ENCODE measurements around the gene IFI44L. TPM values are rescaled to one million over a fixed set of nuclear protein-coding genes. Genes with fewer than 3 reads are reported as not detected.

Gene IFI44L
- total RNA-seq: 0.96 TPM in 1 of 2 replicates, not detected in the other

GRCh38 chr1:78619803-78620579 lies at the start of gene IFI44L:
IFI44L (plus strand) TSS chr1:78620448; CDS start chr1:78627916, 7,468 bp downstream.

DNA sequence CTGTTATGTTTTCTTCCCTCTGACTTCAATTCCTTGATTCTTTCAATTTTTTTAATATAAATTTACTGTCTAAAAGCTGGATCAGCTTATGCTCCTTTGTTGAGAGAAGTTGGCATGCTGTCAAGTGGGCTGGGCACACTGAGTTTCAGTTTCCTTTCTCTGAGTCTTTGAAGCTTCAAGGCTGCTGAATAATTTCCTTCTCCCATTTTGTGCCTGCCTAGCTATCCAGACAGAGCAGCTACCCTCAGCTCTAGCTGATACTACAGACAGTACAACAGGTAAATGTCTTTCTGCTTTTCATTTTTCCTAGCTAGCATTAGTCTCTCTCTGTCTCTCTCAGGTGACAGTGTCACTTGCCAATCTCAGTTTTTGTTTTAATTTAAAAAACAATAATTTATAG lies 29.4 kb downstream of the IFI44L start, which contains the start of gene IFI44:
TSS of gene IFI44 (plus strand) at position 204 of the 400 bp plus-strand sequence. CDS start 365 bp downstream, outside the sequence.

Other genes starting within 250 kb of the IFI44L start
- under 0.01 and 0.24 TPM in 2 replicates for gene PTGFR, start 129.5 kb upstream of the IFI44L start, total RNA-seq
- 0.64 and 2.7 TPM in 2 replicates for gene IFI44, start 29.4 kb downstream of the IFI44L start, total RNA-seq